HCT116 (cell line): ENCODE data around the gene IL17A.

ENCODE experiments used
- ELF1 ChIP-seq: IDR thresholded peaks from 2 replicates; pipeline ENCODE4 v1.6.1; 2012; ENCODE audit warnings: low read depth, borderline replicate concordance
- EZH2 ChIP-seq: fragments of 200-600 bp; sonication (generic); IDR thresholded peaks from 2 replicates; pipeline ENCODE4 v1.6.1; 2017; ENCODE audit warnings: antibody characterized with exemption, mixed run types
- POLR2A ChIP-seq: IDR thresholded peaks from 2 replicates; pipeline ENCODE4 v1.7.0; 2011; ENCODE audit warnings: borderline replicate concordance; ENCODE audit not compliant: insufficient read depth, insufficient read length; ENCODE audit errors: extremely low read depth
- POLR2AphosphoS5 ChIP-seq: IDR thresholded peaks from 2 replicates; pipeline ENCODE4 v1.6.1; 2011; ENCODE audit warnings: mild to moderate bottlenecking, low read depth, low read length, moderate library complexity
- ZNF274 ChIP-seq: fragments of 200-500 bp; sonication (Bioruptor generic); IDR thresholded peaks from 2 replicates; pipeline ENCODE4 v1.6.1; 2014; ENCODE audit warnings: mild to moderate bottlenecking, low read depth, low read length, inconsistent platforms
- TF ChIP-seq, protein P1 (sequence below), 3 experiments: fragments of 200-600 bp in 1 of 3; sonication (generic) in 1 of 3; IDR thresholded peaks in 2 of 3; conservative IDR thresholded peaks in 1 of 3; 2 replicates each; pipeline ENCODE4 v1.5.1; 2012 to 2017; ENCODE audit warnings: low read depth in 2 of 3, low read length in 2 of 3, antibody characterized with exemption in 1 of 3, borderline replicate concordance in 1 of 3, control low read depth in 1 of 3, mild to moderate bottlenecking in 1 of 3, mixed read lengths in 1 of 3, mixed run types in 1 of 3, moderate library complexity in 1 of 3; ENCODE audit not compliant: insufficient read depth in 1 of 3
- TF ChIP-seq, protein P2 (sequence below): IDR thresholded peaks from 2 replicates; pipeline ENCODE4 v1.6.1; 2012

DNA sequence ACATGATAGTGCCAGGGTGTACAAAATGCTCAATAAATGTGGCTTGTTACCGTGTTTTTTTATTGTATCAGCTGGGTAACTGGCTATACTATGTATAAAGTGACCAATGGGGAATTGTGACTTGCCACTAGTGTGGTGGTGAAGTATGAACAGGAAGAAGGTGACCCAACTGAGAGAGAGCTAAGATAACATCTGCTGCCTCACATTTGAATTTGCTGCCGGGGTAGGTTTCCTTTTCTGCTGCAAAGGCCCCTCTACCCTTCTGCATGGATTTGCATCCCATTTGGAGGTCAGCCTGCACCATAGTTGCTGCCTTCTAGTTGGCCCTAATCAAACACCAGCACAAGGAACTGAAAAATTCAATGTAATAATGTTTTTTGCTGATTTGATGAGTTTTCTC, 24.1 kb downstream of the IL17A start:
- TF ChIP-seq, protein P1, sequence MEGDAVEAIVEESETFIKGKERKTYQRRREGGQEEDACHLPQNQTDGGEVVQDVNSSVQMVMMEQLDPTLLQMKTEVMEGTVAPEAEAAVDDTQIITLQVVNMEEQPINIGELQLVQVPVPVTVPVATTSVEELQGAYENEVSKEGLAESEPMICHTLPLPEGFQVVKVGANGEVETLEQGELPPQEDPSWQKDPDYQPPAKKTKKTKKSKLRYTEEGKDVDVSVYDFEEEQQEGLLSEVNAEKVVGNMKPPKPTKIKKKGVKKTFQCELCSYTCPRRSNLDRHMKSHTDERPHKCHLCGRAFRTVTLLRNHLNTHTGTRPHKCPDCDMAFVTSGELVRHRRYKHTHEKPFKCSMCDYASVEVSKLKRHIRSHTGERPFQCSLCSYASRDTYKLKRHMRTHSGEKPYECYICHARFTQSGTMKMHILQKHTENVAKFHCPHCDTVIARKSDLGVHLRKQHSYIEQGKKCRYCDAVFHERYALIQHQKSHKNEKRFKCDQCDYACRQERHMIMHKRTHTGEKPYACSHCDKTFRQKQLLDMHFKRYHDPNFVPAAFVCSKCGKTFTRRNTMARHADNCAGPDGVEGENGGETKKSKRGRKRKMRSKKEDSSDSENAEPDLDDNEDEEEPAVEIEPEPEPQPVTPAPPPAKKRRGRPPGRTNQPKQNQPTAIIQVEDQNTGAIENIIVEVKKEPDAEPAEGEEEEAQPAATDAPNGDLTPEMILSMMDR (IDR thresholded peaks at IDR 0.05 in 2 of 3, conservative IDR thresholded peaks at IDR 0.05 in 1 of 3; ENCODE audit: borderline replicate concordance in 1 of 3, insufficient read depth in 1 of 3, low read depth in 2 of 3, low read length in 2 of 3), result no peak
- TF ChIP-seq ZNF274, result no peak
- TF ChIP-seq, protein P2, sequence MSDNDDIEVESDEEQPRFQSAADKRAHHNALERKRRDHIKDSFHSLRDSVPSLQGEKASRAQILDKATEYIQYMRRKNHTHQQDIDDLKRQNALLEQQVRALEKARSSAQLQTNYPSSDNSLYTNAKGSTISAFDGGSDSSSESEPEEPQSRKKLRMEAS, result no peak
- no peak for TF ChIP-seq ELF1
- no peak for TF ChIP-seq POLR2AphosphoS5
- no peak for TF ChIP-seq POLR2A
- no peak for TF ChIP-seq EZH2
